Measurements from ENCODE around the gene PRKCG. TPM values are rescaled to one million over a fixed set of nuclear protein-coding genes. Genes with fewer than 3 reads are reported as not detected.
"Not testable (repeated sequence)": the region's sequence is repeated elsewhere in the genome, so short reads cannot be mapped to it uniquely, and the experiment has no call there.

The PRKCG gene
- total RNA-seq, 1 donor = under 0.01 TPM

DNA sequence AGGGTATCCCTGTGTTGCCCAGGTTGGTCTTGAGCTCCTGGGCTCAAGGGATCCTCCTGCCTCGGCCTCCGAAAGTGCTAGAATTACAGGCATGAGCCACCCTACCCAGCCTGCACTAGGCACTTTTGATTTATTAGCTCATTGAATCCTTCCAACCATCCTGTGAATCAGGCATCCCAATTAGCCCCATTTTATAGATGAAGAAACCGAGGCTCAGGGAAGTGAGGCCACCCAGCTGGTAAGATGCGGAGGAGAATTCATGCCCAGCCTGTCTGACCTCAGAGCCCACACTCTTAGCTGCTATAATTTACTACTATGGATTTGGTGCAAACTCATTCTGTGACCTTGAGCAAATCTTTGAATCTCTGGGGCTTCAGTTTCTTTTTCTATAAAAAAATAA lies 62.9 kb downstream of the PRKCG start:
- Histone ChIP-seq H3K4me3 (ENCODE audit: insufficient read depth, low read length) (no peak overlapping the region), H3K4me2 (ENCODE audit: insufficient read depth, low read length) (no peak overlapping the region), H2AFZ (ENCODE audit: low read length) (no peak overlapping the region), H4K20me1 (ENCODE audit: insufficient read depth, low read length) (no peaks in the 10 kb centered on the region), H3K27ac (ENCODE audit: low read depth, low read length) (no peak overlapping the region), H3K36me3 (ENCODE audit: insufficient read depth, low read length) (no peaks in the 10 kb centered on the region), H3K9me3 (ENCODE audit: low read depth, low read length) (no peaks in the 10 kb centered on the region), H3K27me3 (ENCODE audit: insufficient read depth, low read length) (peaks cover 22% of the 10 kb centered on the region), H3K79me2 (ENCODE audit: insufficient read depth, low read length) (no peaks in the 10 kb centered on the region), H3K4me1 (ENCODE audit: insufficient read depth, low read length) (no peaks in the 10 kb centered on the region)
- TF ChIP-seq, protein P1, sequence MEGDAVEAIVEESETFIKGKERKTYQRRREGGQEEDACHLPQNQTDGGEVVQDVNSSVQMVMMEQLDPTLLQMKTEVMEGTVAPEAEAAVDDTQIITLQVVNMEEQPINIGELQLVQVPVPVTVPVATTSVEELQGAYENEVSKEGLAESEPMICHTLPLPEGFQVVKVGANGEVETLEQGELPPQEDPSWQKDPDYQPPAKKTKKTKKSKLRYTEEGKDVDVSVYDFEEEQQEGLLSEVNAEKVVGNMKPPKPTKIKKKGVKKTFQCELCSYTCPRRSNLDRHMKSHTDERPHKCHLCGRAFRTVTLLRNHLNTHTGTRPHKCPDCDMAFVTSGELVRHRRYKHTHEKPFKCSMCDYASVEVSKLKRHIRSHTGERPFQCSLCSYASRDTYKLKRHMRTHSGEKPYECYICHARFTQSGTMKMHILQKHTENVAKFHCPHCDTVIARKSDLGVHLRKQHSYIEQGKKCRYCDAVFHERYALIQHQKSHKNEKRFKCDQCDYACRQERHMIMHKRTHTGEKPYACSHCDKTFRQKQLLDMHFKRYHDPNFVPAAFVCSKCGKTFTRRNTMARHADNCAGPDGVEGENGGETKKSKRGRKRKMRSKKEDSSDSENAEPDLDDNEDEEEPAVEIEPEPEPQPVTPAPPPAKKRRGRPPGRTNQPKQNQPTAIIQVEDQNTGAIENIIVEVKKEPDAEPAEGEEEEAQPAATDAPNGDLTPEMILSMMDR (IDR thresholded peaks at IDR 0.05; ENCODE audit: extremely low read depth, low read depth, low read length) = no peak
- DNase-seq (ENCODE audit: insufficient read length, low spot score, missing footprints) = no peak

DNA sequence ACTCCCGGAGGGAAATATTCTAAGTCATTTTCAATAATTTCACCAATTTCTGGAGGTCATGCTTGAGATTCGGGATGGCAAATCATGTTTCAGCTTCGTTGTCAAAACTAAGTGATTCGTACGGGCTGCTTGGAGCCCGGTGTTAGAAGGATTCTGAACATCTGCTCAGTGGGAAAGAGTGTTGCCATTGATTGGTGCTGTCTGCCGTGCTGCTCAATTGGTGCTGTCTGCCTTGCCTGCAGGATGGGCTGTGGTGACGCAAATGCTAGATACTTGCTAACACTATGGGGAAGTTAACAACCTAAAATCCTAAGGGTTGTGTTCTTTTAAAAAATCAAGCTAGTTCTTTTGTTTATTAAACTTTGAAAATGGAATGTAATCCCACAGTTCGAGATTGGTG lies 63.4 kb downstream of the PRKCG start:
- Histone ChIP-seq H3K9me3 (ENCODE audit: low read depth, low read length) (no peaks in the 10 kb centered on the region), H4K20me1 (ENCODE audit: insufficient read depth, low read length) (no peaks in the 10 kb centered on the region), H3K27me3 (ENCODE audit: insufficient read depth, low read length) (peaks cover 22% of the 10 kb centered on the region), H3K79me2 (ENCODE audit: insufficient read depth, low read length) (no peaks in the 10 kb centered on the region), H3K27ac (ENCODE audit: low read depth, low read length) (no peak overlapping the region), H3K4me3 (ENCODE audit: insufficient read depth, low read length) (no peak overlapping the region), H2AFZ (ENCODE audit: low read length) (no peak overlapping the region), H3K36me3 (ENCODE audit: insufficient read depth, low read length) (no peaks in the 10 kb centered on the region), H3K4me2 (ENCODE audit: insufficient read depth, low read length) (no peak overlapping the region), H3K4me1 (ENCODE audit: insufficient read depth, low read length) (no peaks in the 10 kb centered on the region)
- no peak for DNase-seq (ENCODE audit: insufficient read length, low spot score, missing footprints)
- TF ChIP-seq, protein P1 (IDR thresholded peaks at IDR 0.05; ENCODE audit: extremely low read depth, low read depth, low read length) = no peak

DNA sequence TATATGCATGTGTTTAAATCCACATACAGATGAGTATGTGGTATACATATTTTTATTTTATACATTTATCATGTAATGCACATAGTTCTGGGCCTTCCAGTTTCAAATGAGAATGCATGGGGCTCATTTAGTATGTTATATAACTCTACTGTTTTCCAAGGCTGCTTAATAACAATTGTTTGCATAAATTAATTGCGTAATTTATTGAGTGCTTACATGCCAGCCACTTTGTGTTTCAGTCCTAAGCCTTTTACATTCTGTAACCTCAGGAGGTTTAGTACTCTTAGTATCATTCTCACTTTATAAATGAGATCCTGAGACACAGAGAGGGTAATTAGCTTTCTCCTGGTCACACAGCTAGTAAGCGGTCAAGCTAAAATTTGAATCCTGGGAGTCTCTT lies 64.0 kb downstream of the PRKCG start:
- no peak overlapping the region for H3K27ac ChIP-seq (ENCODE audit: low read depth, low read length)
- H2AFZ ChIP-seq (ENCODE audit: low read length) = no peak overlapping the region
- no peaks in the 10 kb centered on the region for H3K79me2 ChIP-seq (ENCODE audit: insufficient read depth, low read length)
- no peaks in the 10 kb centered on the region for H3K36me3 ChIP-seq (ENCODE audit: insufficient read depth, low read length)
- no peak for DNase-seq (ENCODE audit: insufficient read length, low spot score, missing footprints)
- H3K4me2 ChIP-seq (ENCODE audit: insufficient read depth, low read length) = no peak overlapping the region
- H3K27me3 ChIP-seq (ENCODE audit: insufficient read depth, low read length) = peaks cover 22% of the 10 kb centered on the region
- H3K4me1 ChIP-seq (ENCODE audit: insufficient read depth, low read length) = no peaks in the 10 kb centered on the region
- H3K9me3 ChIP-seq (ENCODE audit: low read depth, low read length) = no peaks in the 10 kb centered on the region
- TF ChIP-seq, protein P1 (IDR thresholded peaks at IDR 0.05; ENCODE audit: extremely low read depth, low read depth, low read length) = no peak
- no peaks in the 10 kb centered on the region for H4K20me1 ChIP-seq (ENCODE audit: insufficient read depth, low read length)
- no peak overlapping the region for H3K4me3 ChIP-seq (ENCODE audit: insufficient read depth, low read length)

DNA sequence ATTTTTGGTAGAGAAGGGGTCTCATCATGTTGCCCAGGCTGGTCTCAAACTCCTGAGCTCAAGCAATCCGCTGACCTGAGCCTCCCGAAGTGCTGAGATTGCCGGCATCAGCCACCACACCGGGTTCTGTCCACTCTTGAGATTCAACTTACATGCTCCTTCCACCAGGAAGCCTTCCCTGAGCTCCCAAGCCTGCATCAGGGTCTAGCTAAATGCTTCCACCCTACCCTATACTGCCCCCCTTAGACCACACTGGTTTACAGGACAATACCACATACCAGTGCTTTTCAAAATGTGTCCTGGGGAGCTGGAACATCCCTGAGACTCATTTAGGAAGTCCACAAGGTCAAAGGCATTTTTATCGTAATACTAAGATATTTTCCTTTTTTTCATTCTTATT lies 65.6 kb downstream of the PRKCG start:
- H3K36me3 ChIP-seq (ENCODE audit: insufficient read depth, low read length) = no peaks in the 10 kb centered on the region
- H2AFZ ChIP-seq (ENCODE audit: low read length) = no peak overlapping the region
- H3K27ac ChIP-seq (ENCODE audit: low read depth, low read length) = no peak overlapping the region
- H3K27me3 ChIP-seq (ENCODE audit: insufficient read depth, low read length) = peaks cover 11% of the 10 kb centered on the region
- H3K79me2 ChIP-seq (ENCODE audit: insufficient read depth, low read length) = no peaks in the 10 kb centered on the region
- no peaks in the 10 kb centered on the region for H4K20me1 ChIP-seq (ENCODE audit: insufficient read depth, low read length)
- H3K4me3 ChIP-seq (ENCODE audit: insufficient read depth, low read length) = no peak overlapping the region
- DNase-seq (ENCODE audit: insufficient read length, low spot score, missing footprints) = no peak
- TF ChIP-seq, protein P1 (IDR thresholded peaks at IDR 0.05; ENCODE audit: extremely low read depth, low read depth, low read length) = no peak
- H3K4me1 ChIP-seq (ENCODE audit: insufficient read depth, low read length) = no peaks in the 10 kb centered on the region
- H3K4me2 ChIP-seq (ENCODE audit: insufficient read depth, low read length) = no peak overlapping the region
- H3K9me3 ChIP-seq (ENCODE audit: low read depth, low read length) = no peaks in the 10 kb centered on the region

DNA sequence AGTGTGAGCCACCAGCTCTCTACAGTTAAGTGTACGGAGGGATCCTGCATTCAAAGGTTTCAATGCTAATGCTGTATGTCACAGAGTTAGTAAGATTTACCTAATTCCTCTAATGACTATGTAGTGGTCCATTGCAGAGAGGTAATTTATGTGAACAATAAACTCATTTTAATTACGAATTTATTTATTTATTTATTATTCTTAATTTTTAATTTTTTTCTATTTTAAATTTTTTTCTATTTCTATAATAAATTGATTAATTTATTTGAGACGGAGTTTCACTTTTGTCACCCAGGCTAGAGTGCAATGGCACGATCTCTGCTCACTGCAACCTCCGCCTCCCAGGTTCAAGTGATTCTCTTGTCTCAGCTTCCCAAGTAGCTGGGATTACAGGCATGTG lies 66.6 kb downstream of the PRKCG start:
- H3K27me3 ChIP-seq (ENCODE audit: insufficient read depth, low read length); H3K27ac ChIP-seq (ENCODE audit: low read depth, low read length); H4K20me1 ChIP-seq (ENCODE audit: insufficient read depth, low read length); H3K79me2 ChIP-seq (ENCODE audit: insufficient read depth, low read length); H3K4me2 ChIP-seq (ENCODE audit: insufficient read depth, low read length); H3K9me3 ChIP-seq (ENCODE audit: low read depth, low read length); H3K4me3 ChIP-seq (ENCODE audit: insufficient read depth, low read length); H3K4me1 ChIP-seq (ENCODE audit: insufficient read depth, low read length); H3K36me3 ChIP-seq (ENCODE audit: insufficient read depth, low read length); DNase-seq (ENCODE audit: insufficient read length, low spot score, missing footprints); H2AFZ ChIP-seq (ENCODE audit: low read length): not testable (repeated sequence)

All from osteoblast (primary cell).